OCI-LY3 (cell line): ENCODE measurements around the gene LAMC2.

ENCODE experiments used
- EZH2phosphoT487 ChIP-seq: fragments of 200-600 bp; shearing (Covaris generic); IDR thresholded peaks from 2 replicates; pipeline ENCODE4 v1.6.1; 2018; ENCODE audit warnings: antibody characterized with exemption, mixed run types, low read depth
- TF ChIP-seq, protein P1 (sequence below): fragments of 200-600, 300-600 bp; sonication (generic); IDR thresholded peaks from 2 replicates; pipeline ENCODE4 v1.5.1; 2014; ENCODE audit warnings: antibody characterized with exemption, low read length, low read depth

- TF ChIP-seq, protein P1, sequence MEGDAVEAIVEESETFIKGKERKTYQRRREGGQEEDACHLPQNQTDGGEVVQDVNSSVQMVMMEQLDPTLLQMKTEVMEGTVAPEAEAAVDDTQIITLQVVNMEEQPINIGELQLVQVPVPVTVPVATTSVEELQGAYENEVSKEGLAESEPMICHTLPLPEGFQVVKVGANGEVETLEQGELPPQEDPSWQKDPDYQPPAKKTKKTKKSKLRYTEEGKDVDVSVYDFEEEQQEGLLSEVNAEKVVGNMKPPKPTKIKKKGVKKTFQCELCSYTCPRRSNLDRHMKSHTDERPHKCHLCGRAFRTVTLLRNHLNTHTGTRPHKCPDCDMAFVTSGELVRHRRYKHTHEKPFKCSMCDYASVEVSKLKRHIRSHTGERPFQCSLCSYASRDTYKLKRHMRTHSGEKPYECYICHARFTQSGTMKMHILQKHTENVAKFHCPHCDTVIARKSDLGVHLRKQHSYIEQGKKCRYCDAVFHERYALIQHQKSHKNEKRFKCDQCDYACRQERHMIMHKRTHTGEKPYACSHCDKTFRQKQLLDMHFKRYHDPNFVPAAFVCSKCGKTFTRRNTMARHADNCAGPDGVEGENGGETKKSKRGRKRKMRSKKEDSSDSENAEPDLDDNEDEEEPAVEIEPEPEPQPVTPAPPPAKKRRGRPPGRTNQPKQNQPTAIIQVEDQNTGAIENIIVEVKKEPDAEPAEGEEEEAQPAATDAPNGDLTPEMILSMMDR: no peak
- TF ChIP-seq EZH2phosphoT487: no peak
Observed at GRCh38 chr1:183267646-183268431, 81.8 kb downstream of the LAMC2 start.
